ENCODE data around the gene GNPDA1.

- TF ChIP-seq POLR2A (IDR thresholded peaks at IDR 0.05; ENCODE audit: low read length) (no peak), GATA1 (IDR thresholded peaks at IDR 0.05; ENCODE audit: low read depth, low read length) (no peak)
Observed at GRCh38 chr5:142009886-142010285, 2.9 kb downstream of the GNPDA1 start.

Measured in erythroblast (primary cell).